SK-N-MC (cell line): ENCODE data around the gene ADGRG7.
"Not testable (repeated sequence)": the region's sequence is repeated elsewhere in the genome, so short reads cannot be mapped to it uniquely, and the experiment has no call there.

Experiments used
- EZH2 ChIP-seq: fragments of 200-600 bp; sonication (generic); IDR thresholded peaks from one replicate; pipeline ENCODE4 v1.6.1; 2017; ENCODE audit warnings: antibody characterized with exemption
- FOXP2 ChIP-seq: optimal IDR thresholded peaks from 2 replicates; pipeline ENCODE3; 2011; ENCODE audit warnings: mild to moderate bottlenecking, moderate library complexity; ENCODE audit not compliant: insufficient read depth; ENCODE audit errors: extremely low read length, control extremely low read depth
- POLR2AphosphoS5 ChIP-seq: IDR thresholded peaks from 2 replicates; pipeline ENCODE4 v1.6.1; 2012; ENCODE audit warnings: mild to moderate bottlenecking, low read depth, low read length, borderline replicate concordance

DNA sequence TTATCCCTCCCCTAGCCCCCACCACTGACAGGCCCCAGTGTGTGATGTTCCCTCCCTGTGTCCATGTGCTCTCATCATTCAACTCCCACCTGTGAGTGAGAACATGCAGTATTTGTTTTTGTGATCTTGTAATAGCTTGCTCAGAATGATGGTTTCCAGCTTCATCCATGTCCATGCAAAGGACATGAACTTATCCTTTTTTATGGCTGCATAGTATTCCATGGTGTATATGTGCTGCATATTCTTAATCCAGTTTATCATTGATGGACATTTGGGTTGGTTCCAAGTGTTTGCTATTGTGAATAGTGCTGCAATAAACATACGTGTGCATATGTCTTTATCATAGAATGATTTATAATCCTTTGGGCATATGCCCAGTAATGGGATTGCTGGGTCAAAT, 57.9 kb downstream of the ADGRG7 start:
- not testable (repeated sequence) for TF ChIP-seq POLR2AphosphoS5, EZH2, FOXP2
